CD4-positive, alpha-beta T cell treated with Interleukin-1 beta for 1 hour (primary cell): ENCODE results near the gene IL1RAPL2.
"Not testable (repeated sequence)": the region's sequence is repeated elsewhere in the genome, so short reads cannot be mapped to it uniquely, and the experiment has no call there.

Experiments used
- DNase-seq, 2 donors: peaks; one replicate each; pipeline ENCODE4 v3.0.0-alpha.2; 2020 to 2022

The IL1RAPL2 gene

GRCh38 chrX:105190252-105190853, 624.4 kb downstream of the IL1RAPL2 start:
- DNase-seq: no peak

GRCh38 chrX:105191878-105192277, 625.9 kb downstream of the IL1RAPL2 start:
- no peak for DNase-seq

GRCh38 chrX:105209406-105209805, 643.4 kb downstream of the IL1RAPL2 start:
- no peak for DNase-seq

- DNase-seq: no peak
These were observed 644.3 kb downstream of the IL1RAPL2 start for GRCh38 chrX:105210258-105210657.

- DNase-seq: no peak
These were observed 645.1 kb downstream of the IL1RAPL2 start for GRCh38 chrX:105211066-105211575.

- no peak for DNase-seq
These were observed 653.7 kb downstream of the IL1RAPL2 start for GRCh38 chrX:105219454-105220401.

- no peak for DNase-seq
These were observed 654.6 kb downstream of the IL1RAPL2 start, which contains the start of gene TEX13A for GRCh38 chrX:105220636-105221035. Gene TEX13A, minus strand, starts transcription at chrX:105220694. Its CDS starts 297 bp downstream, at chrX:105220397.

- DNase-seq: no peak
These were observed 655.4 kb downstream of the IL1RAPL2 start for GRCh38 chrX:105221374-105221773.

GRCh38 chrX:105226499-105226898, 660.5 kb downstream of the IL1RAPL2 start:
- no peak for DNase-seq

- no peak for DNase-seq
These were observed 662.6 kb downstream of the IL1RAPL2 start for GRCh38 chrX:105228602-105229001.

GRCh38 chrX:105229146-105229545, 663.1 kb downstream of the IL1RAPL2 start:
- no peak for DNase-seq

GRCh38 chrX:105237407-105237806, 671.4 kb downstream of the IL1RAPL2 start:
- DNase-seq: not testable (repeated sequence)

GRCh38 chrX:105241056-105241455, 675.1 kb downstream of the IL1RAPL2 start:
- DNase-seq: no peak

GRCh38 chrX:105260291-105261043, 694.5 kb downstream of the IL1RAPL2 start:
- DNase-seq: no peak

GRCh38 chrX:105263171-105263570, 697.2 kb downstream of the IL1RAPL2 start:
- no peak for DNase-seq

- no peak for DNase-seq
These were observed 697.8 kb downstream of the IL1RAPL2 start for GRCh38 chrX:105263801-105264200.

- no peak for DNase-seq
These were observed 699.1 kb downstream of the IL1RAPL2 start for GRCh38 chrX:105265093-105265492.

GRCh38 chrX:105266456-105266855, 700.5 kb downstream of the IL1RAPL2 start:
- no peak for DNase-seq

- no peak for DNase-seq
These were observed 701.2 kb downstream of the IL1RAPL2 start for GRCh38 chrX:105267167-105267566.

- DNase-seq: no peak
These were observed 703.4 kb downstream of the IL1RAPL2 start for GRCh38 chrX:105269386-105269785.

- no peak for DNase-seq
These were observed 707.3 kb downstream of the IL1RAPL2 start for GRCh38 chrX:105273326-105273725.

- DNase-seq: no peak
These were observed 708.1 kb downstream of the IL1RAPL2 start for GRCh38 chrX:105274091-105274490.

GRCh38 chrX:105277132-105277531, 711.1 kb downstream of the IL1RAPL2 start:
- no peak for DNase-seq
